Measurements from ENCODE around the gene MYLK.

MYLK gene

GRCh38 chr3:123694366-123695087 lies 189.6 kb downstream of the MYLK start:
- WGBS (ENCODE audit: insufficient coverage, insufficient read length), result no CpG with 5 or more reads among the region's 6 CpGs
- no peaks in the 10 kb centered on the region for H3K9me3 ChIP-seq (ENCODE audit: control insufficient read depth, insufficient read depth, low read length)
- H3K4me3 ChIP-seq (ENCODE audit: low read length), result no peak overlapping the region
- no peak overlapping the region for H3K27ac ChIP-seq (ENCODE audit: low read length)
- H3K27me3 ChIP-seq (ENCODE audit: control insufficient read depth, insufficient read depth, low read length), result no peaks in the 10 kb centered on the region
- no peaks in the 10 kb centered on the region for H3K36me3 ChIP-seq (ENCODE audit: control insufficient read depth, insufficient read depth, low read length)
- H3K4me1 ChIP-seq (ENCODE audit: control insufficient read depth, insufficient read depth, low read length), result no peaks in the 10 kb centered on the region
- no peak for DNase-seq (ENCODE audit: low read depth, low spot score)

- Histone ChIP-seq H3K27me3 (ENCODE audit: control insufficient read depth, insufficient read depth, low read length) (no peaks in the 10 kb centered on the region), H3K4me3 (ENCODE audit: low read length) (no peak overlapping the region), H3K27ac (ENCODE audit: low read length) (no peak overlapping the region), H3K36me3 (ENCODE audit: control insufficient read depth, insufficient read depth, low read length) (no peaks in the 10 kb centered on the region), H3K9me3 (ENCODE audit: control insufficient read depth, insufficient read depth, low read length) (no peaks in the 10 kb centered on the region), H3K4me1 (ENCODE audit: control insufficient read depth, insufficient read depth, low read length) (no peaks in the 10 kb centered on the region)
- no peak for DNase-seq (ENCODE audit: low read depth, low spot score)
- no CpG with 5 or more reads among the region's 2 CpGs for WGBS (ENCODE audit: insufficient coverage, insufficient read length)
Measured at GRCh38 chr3:123693584-123694190, 190.4 kb downstream of the MYLK start.

DNA sequence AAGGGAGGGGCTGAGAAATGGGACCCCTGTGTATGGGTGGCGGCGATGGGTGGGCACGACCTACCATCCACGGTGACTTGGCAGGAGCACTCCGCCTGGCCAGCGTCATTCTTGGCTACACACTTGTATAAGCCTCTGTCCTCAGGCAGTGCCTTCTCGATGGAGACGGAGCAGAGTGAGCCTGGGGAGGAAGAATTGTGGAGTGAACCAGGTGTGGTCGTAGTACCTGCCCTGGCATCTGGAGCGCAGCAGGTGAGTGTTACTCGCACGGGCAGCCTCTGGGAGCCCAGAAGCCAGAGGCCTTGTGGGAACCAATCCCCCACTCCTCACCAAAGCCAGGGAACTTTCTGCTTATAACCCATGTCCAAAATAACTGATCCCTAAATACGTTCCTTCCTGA lies 191.5 kb downstream of the MYLK start:
- WGBS (ENCODE audit: insufficient coverage, insufficient read length), result no CpG with 5 or more reads among the region's 13 CpGs
- no peaks in the 10 kb centered on the region for H3K36me3 ChIP-seq (ENCODE audit: control insufficient read depth, insufficient read depth, low read length)
- H3K4me1 ChIP-seq (ENCODE audit: control insufficient read depth, insufficient read depth, low read length), result no peaks in the 10 kb centered on the region

GRCh38 chr3:123692041-123692440 lies 192.1 kb downstream of the MYLK start:
- no peak for DNase-seq (ENCODE audit: low read depth, low spot score)
- no peaks in the 10 kb centered on the region for H3K4me1 ChIP-seq (ENCODE audit: control insufficient read depth, insufficient read depth, low read length)
- H3K9me3 ChIP-seq (ENCODE audit: control insufficient read depth, insufficient read depth, low read length), result no peaks in the 10 kb centered on the region
- no CpG with 5 or more reads among the region's 9 CpGs for WGBS (ENCODE audit: insufficient coverage, insufficient read length)
- no peaks in the 10 kb centered on the region for H3K27me3 ChIP-seq (ENCODE audit: control insufficient read depth, insufficient read depth, low read length)
- no peaks in the 10 kb centered on the region for H3K36me3 ChIP-seq (ENCODE audit: control insufficient read depth, insufficient read depth, low read length)
- no peak overlapping the region for H3K27ac ChIP-seq (ENCODE audit: low read length)
- no peak overlapping the region for H3K4me3 ChIP-seq (ENCODE audit: low read length)

More for the DNA sequence above, 191.5 kb downstream of the MYLK start:
- Histone ChIP-seq H3K27me3 (ENCODE audit: control insufficient read depth, insufficient read depth, low read length) (no peaks in the 10 kb centered on the region), H3K9me3 (ENCODE audit: control insufficient read depth, insufficient read depth, low read length) (no peaks in the 10 kb centered on the region), H3K4me3 (ENCODE audit: low read length) (no peak overlapping the region), H3K27ac (ENCODE audit: low read length) (no peak overlapping the region)
- DNase-seq (ENCODE audit: low read depth, low spot score), result no peak

DNA sequence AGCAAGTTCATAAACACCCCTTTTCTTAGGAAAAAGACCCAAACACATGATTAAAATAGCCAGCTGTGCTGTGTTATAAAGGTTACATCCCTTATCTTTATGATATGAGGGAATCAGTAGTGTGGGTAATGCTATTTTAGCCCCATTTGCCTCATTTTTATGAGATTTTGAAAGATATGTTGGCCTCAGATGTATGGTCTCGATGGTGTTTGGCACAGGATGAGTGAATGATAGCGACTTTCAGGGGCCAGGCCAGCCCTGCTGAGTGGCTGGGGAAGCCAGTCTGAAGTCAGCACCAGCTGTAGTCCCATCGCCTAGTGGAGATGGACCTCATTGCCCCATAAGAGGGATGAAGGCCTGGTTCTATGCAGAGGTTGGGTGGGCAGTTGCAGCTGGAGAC lies 194.3 kb downstream of the MYLK start:
- H3K36me3 ChIP-seq (ENCODE audit: control insufficient read depth, insufficient read depth, low read length), result no peaks in the 10 kb centered on the region
- no peaks in the 10 kb centered on the region for H3K9me3 ChIP-seq (ENCODE audit: control insufficient read depth, insufficient read depth, low read length)
- H3K4me1 ChIP-seq (ENCODE audit: control insufficient read depth, insufficient read depth, low read length), result no peaks in the 10 kb centered on the region
- H3K27ac ChIP-seq (ENCODE audit: low read length), result no peak overlapping the region
- no peak overlapping the region for H3K4me3 ChIP-seq (ENCODE audit: low read length)
- WGBS (ENCODE audit: insufficient coverage, insufficient read length), result no CpG with 5 or more reads among the region's 3 CpGs
- no peaks in the 10 kb centered on the region for H3K27me3 ChIP-seq (ENCODE audit: control insufficient read depth, insufficient read depth, low read length)
- no peak for DNase-seq (ENCODE audit: low read depth, low spot score)

- Histone ChIP-seq H3K9me3 (ENCODE audit: control insufficient read depth, insufficient read depth, low read length) (no peaks in the 10 kb centered on the region), H3K27ac (ENCODE audit: low read length) (no peak overlapping the region), H3K4me3 (ENCODE audit: low read length) (no peak overlapping the region), H3K36me3 (ENCODE audit: control insufficient read depth, insufficient read depth, low read length) (no peaks in the 10 kb centered on the region), H3K4me1 (ENCODE audit: control insufficient read depth, insufficient read depth, low read length) (peaks cover under 1% of the 10 kb centered on the region; the same call in 1 of the 2 replicates), H3K27me3 (ENCODE audit: control insufficient read depth, insufficient read depth, low read length) (no peaks in the 10 kb centered on the region)
- WGBS (ENCODE audit: insufficient coverage, insufficient read length), result no CpG with 5 or more reads among the region's 4 CpGs
- DNase-seq (ENCODE audit: low read depth, low spot score), result no peak
Measured at GRCh38 chr3:123688241-123688747, 195.8 kb downstream of the MYLK start.

DNA sequence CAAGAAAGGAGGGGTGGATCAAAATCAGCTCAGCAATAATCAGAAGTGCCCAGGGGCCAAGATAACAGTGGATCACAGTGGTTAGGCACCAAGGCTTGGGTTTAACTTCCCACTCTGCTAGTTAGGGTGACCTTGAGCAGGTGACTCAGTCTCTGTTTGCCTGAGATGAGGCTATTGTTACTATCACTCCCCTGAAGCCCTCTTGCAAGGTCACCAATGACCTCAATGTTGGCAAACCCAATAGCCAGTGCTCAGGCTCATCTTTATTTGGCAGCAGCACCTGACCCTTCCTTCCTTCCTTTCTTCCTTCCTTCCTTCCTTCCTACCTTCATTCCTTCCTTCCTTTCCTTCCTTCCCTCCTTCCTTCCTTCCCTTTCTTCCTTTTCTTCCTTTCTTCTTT lies 196.8 kb downstream of the MYLK start:
- Histone ChIP-seq H3K27me3 (ENCODE audit: control insufficient read depth, insufficient read depth, low read length) (no peaks in the 10 kb centered on the region), H3K27ac (ENCODE audit: low read length) (no peak overlapping the region), H3K4me1 (ENCODE audit: control insufficient read depth, insufficient read depth, low read length) (peaks cover 4% of the 10 kb centered on the region; the same call in 1 of the 2 replicates), H3K4me3 (ENCODE audit: low read length) (no peak overlapping the region), H3K9me3 (ENCODE audit: control insufficient read depth, insufficient read depth, low read length) (no peaks in the 10 kb centered on the region), H3K36me3 (ENCODE audit: control insufficient read depth, insufficient read depth, low read length) (no peaks in the 10 kb centered on the region)
- no peak for DNase-seq (ENCODE audit: low read depth, low spot score)

DNA sequence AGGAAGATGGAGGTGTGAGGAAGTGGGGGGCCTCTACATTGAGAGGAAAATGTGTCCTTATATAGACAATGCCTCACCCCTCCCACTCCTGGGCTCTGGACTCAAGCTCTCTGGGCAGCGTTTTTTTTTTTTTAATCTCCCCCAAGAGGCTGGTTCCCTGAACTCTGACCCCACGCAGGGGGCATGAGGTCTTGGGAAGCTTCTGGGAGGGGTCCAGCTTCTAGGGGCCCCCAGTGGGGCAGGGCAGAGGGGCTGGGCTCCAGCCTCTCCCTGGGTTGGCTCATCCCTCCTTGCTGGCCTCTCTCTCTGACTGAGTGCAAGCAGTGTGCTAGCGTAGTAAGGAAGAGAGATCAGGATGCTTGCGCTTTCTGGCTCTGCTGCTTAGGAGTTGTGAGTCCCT lies 197.9 kb downstream of the MYLK start:
- no peak for DNase-seq (ENCODE audit: low read depth, low spot score)
- H3K27ac ChIP-seq (ENCODE audit: low read length), result no peak overlapping the region
- no peak overlapping the region for H3K4me3 ChIP-seq (ENCODE audit: low read length)
- no peaks in the 10 kb centered on the region for H3K36me3 ChIP-seq (ENCODE audit: control insufficient read depth, insufficient read depth, low read length)
- no peaks in the 10 kb centered on the region for H3K9me3 ChIP-seq (ENCODE audit: control insufficient read depth, insufficient read depth, low read length)
- WGBS (ENCODE audit: insufficient coverage, insufficient read length), result no CpG with 5 or more reads among the region's 4 CpGs
- peaks cover 4% of the 10 kb centered on the region; the same call in 1 of the 2 replicates for H3K4me1 ChIP-seq (ENCODE audit: control insufficient read depth, insufficient read depth, low read length)
- H3K27me3 ChIP-seq (ENCODE audit: control insufficient read depth, insufficient read depth, low read length), result no peaks in the 10 kb centered on the region

GRCh38 chr3:123685780-123686179 lies 198.4 kb downstream of the MYLK start:
- Histone ChIP-seq H3K36me3 (ENCODE audit: control insufficient read depth, insufficient read depth, low read length) (no peaks in the 10 kb centered on the region), H3K9me3 (ENCODE audit: control insufficient read depth, insufficient read depth, low read length) (no peaks in the 10 kb centered on the region), H3K4me1 (ENCODE audit: control insufficient read depth, insufficient read depth, low read length) (peaks cover 4% of the 10 kb centered on the region; the same call in 1 of the 2 replicates), H3K27me3 (ENCODE audit: control insufficient read depth, insufficient read depth, low read length) (no peaks in the 10 kb centered on the region), H3K4me3 (ENCODE audit: low read length) (no peak overlapping the region), H3K27ac (ENCODE audit: low read length) (no peak overlapping the region)
- DNase-seq (ENCODE audit: low read depth, low spot score), result no peak
- no CpG with 5 or more reads among the region's 9 CpGs for WGBS (ENCODE audit: insufficient coverage, insufficient read length)

DNA sequence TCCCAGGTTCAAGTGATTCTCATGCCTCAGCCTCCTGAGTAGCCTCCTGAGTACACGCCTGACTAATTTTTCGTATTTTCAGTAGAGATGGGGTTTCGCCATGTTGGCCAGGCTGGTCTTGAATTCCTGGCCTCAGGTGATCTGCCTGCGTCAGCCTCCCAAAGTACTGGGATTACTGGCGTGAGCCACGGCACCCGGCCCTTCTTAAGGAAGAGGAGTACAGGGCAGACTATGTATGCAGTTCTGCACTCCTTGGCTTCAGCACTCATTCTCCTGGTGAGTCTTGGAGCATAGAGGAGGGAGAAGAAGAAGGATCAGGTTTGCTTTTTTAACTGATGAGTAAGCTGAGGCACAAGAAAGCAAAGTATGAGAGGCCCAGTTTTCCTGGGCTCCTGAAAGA lies 199.5 kb downstream of the MYLK start:
- H3K9me3 ChIP-seq (ENCODE audit: control insufficient read depth, insufficient read depth, low read length), result no peaks in the 10 kb centered on the region
- H3K36me3 ChIP-seq (ENCODE audit: control insufficient read depth, insufficient read depth, low read length), result no peaks in the 10 kb centered on the region
- H3K27me3 ChIP-seq (ENCODE audit: control insufficient read depth, insufficient read depth, low read length), result no peaks in the 10 kb centered on the region
- H3K4me3 ChIP-seq (ENCODE audit: low read length), result no peak overlapping the region
- no CpG with 5 or more reads among the region's 7 CpGs for WGBS (ENCODE audit: insufficient coverage, insufficient read length)
- peaks cover 4% of the 10 kb centered on the region; the same call in 1 of the 2 replicates for H3K4me1 ChIP-seq (ENCODE audit: control insufficient read depth, insufficient read depth, low read length)
- H3K27ac ChIP-seq (ENCODE audit: low read length), result no peak overlapping the region
- no peak for DNase-seq (ENCODE audit: low read depth, low spot score)

Measured in iPS DF 6.9 (cell line).